Loucy (cell line): ENCODE measurements around the gene SPOCK2.

Source experiments
- H2AFZ ChIP-seq: fragments of 200-600 bp; sonication (generic); 2 replicates; pipeline ENCODE4 v1.6.0; 2016; ENCODE audit warnings: antibody characterized with exemption, mild to moderate bottlenecking, low read length, moderate library complexity
- H3F3A ChIP-seq: fragments of 200-600 bp; 2 replicates; pipeline ENCODE4 v1.6.0; 2016; ENCODE audit warnings: antibody characterized with exemption, low read depth, mild to moderate bottlenecking
- H3K27me3 ChIP-seq: fragments of 200-600 bp; sonication (generic); 2 replicates; pipeline ENCODE4 v1.6.1; 2014; ENCODE audit warnings: low read length, mild to moderate bottlenecking; ENCODE audit not compliant: insufficient read depth, poor library complexity, severe bottlenecking
- H3K36me3 ChIP-seq: fragments of 200-600 bp; sonication (generic); 2 replicates; pipeline ENCODE4 v1.6.1; 2016; ENCODE audit warnings: low read length; ENCODE audit not compliant: insufficient read depth
- H3K4me1 ChIP-seq: fragments of 200-600 bp; sonication (generic); 2 replicates; pipeline ENCODE4 v1.5.1; 2014; ENCODE audit warnings: low read length, mild to moderate bottlenecking; ENCODE audit not compliant: insufficient read depth, poor library complexity, severe bottlenecking
- H3K4me2 ChIP-seq: fragments of 200-600 bp; sonication (generic); 2 replicates; pipeline ENCODE4 v1.6.0; 2014; ENCODE audit warnings: antibody characterized with exemption, low read length, low read depth, mild to moderate bottlenecking; ENCODE audit not compliant: poor library complexity, severe bottlenecking
- H3K4me3 ChIP-seq: fragments of 200-600 bp; sonication (generic); 2 replicates; pipeline ENCODE4 v1.5.1; 2014; ENCODE audit warnings: low read length, mild to moderate bottlenecking, mixed read lengths; ENCODE audit not compliant: poor library complexity, severe bottlenecking
- H3K79me2 ChIP-seq: fragments of 200-600 bp; sonication (generic); 2 replicates; pipeline ENCODE4 v1.6.1; 2014; ENCODE audit warnings: low read length; ENCODE audit not compliant: insufficient read depth
- H3K9ac ChIP-seq: fragments of 200-600 bp; sonication (generic); 2 replicates; pipeline ENCODE4 v1.6.0; 2014; ENCODE audit warnings: mild to moderate bottlenecking, low read depth, low read length, moderate library complexity; ENCODE audit not compliant: poor library complexity, severe bottlenecking
- H3K9me2 ChIP-seq: fragments of 200-600 bp; sonication (generic); replicated peaks from 2 replicates; pipeline ENCODE4 v1.6.1; 2016; ENCODE audit warnings: low read depth, low read length, mixed read lengths
- H3K9me3 ChIP-seq: fragments of 200-600 bp; sonication (generic); 2 replicates; pipeline ENCODE4 v1.6.1; 2014; ENCODE audit warnings: mild to moderate bottlenecking, antibody characterized with exemption, low read length, low read depth; ENCODE audit not compliant: insufficient read depth
- H4K20me1 ChIP-seq: fragments of 200-600 bp; sonication (generic); 2 replicates; pipeline ENCODE4 v1.6.0; 2014; ENCODE audit warnings: antibody characterized with exemption, low read length, mild to moderate bottlenecking; ENCODE audit not compliant: insufficient read depth, poor library complexity, severe bottlenecking
- CTCF ChIP-seq: fragments of 200-600 bp; sonication (generic); conservative IDR thresholded peaks from 2 replicates; pipeline ENCODE4 v1.5.1; 2014; ENCODE audit warnings: mild to moderate bottlenecking, antibody characterized with exemption, low read length
- EZH2phosphoT487 ChIP-seq: fragments of 200-600 bp; IDR thresholded peaks from 2 replicates; pipeline ENCODE4 v1.6.1; 2018; ENCODE audit warnings: antibody characterized with exemption, mild to moderate bottlenecking, moderate library complexity, borderline replicate concordance

SPOCK2 gene

GRCh38 chr10:72015841-72016240, 72.5 kb downstream of the SPOCK2 start:
- no peak overlapping the region for H3K4me3 ChIP-seq
- H3K9ac ChIP-seq = no peak overlapping the region
- H3K9me3 ChIP-seq = no peaks in the 10 kb centered on the region
- TF ChIP-seq EZH2phosphoT487 (no peak), CTCF (no peak)
- H3K27me3 ChIP-seq = no peaks in the 10 kb centered on the region
- H3F3A ChIP-seq = no peaks in the 10 kb centered on the region
- H4K20me1 ChIP-seq = no peaks in the 10 kb centered on the region
- no peak overlapping the region for H2AFZ ChIP-seq
- H3K4me1 ChIP-seq = no peaks in the 10 kb centered on the region
- no peaks in the 10 kb centered on the region for H3K36me3 ChIP-seq
- no peaks in the 10 kb centered on the region for H3K9me2 ChIP-seq
- no peaks in the 10 kb centered on the region for H3K79me2 ChIP-seq
- no peak overlapping the region for H3K4me2 ChIP-seq

GRCh38 chr10:72014785-72015480, 73.4 kb downstream of the SPOCK2 start:
- TF ChIP-seq CTCF (no peak), EZH2phosphoT487 (no peak)
- H3K9me2 ChIP-seq = no peaks in the 10 kb centered on the region
- no peaks in the 10 kb centered on the region for H3K36me3 ChIP-seq
- no peaks in the 10 kb centered on the region for H3K79me2 ChIP-seq
- no peaks in the 10 kb centered on the region for H3F3A ChIP-seq
- H3K4me2 ChIP-seq = no peak overlapping the region
- no peaks in the 10 kb centered on the region for H3K9me3 ChIP-seq
- no peaks in the 10 kb centered on the region for H3K27me3 ChIP-seq
- no peaks in the 10 kb centered on the region for H3K4me1 ChIP-seq
- no peak overlapping the region for H3K4me3 ChIP-seq
- H4K20me1 ChIP-seq = no peaks in the 10 kb centered on the region
- H2AFZ ChIP-seq = no peak overlapping the region
- no peak overlapping the region for H3K9ac ChIP-seq

GRCh38 chr10:72014197-72014596, 74.2 kb downstream of the SPOCK2 start:
- H3K9ac ChIP-seq = no peak overlapping the region
- no peaks in the 10 kb centered on the region for H3K36me3 ChIP-seq
- H2AFZ ChIP-seq = no peak overlapping the region
- H3K4me1 ChIP-seq = no peaks in the 10 kb centered on the region
- no peak overlapping the region for H3K4me2 ChIP-seq
- no peak overlapping the region for H3K4me3 ChIP-seq
- H3K9me2 ChIP-seq = no peaks in the 10 kb centered on the region
- H3K27me3 ChIP-seq = no peaks in the 10 kb centered on the region
- no peaks in the 10 kb centered on the region for H3K9me3 ChIP-seq
- no peaks in the 10 kb centered on the region for H4K20me1 ChIP-seq
- TF ChIP-seq CTCF (no peak), EZH2phosphoT487 (no peak)
- H3F3A ChIP-seq = no peaks in the 10 kb centered on the region
- no peaks in the 10 kb centered on the region for H3K79me2 ChIP-seq
